GM18519 (cell line): Measurements from ENCODE around the gene PLXNB2.
"Not testable (repeated sequence)": the region's sequence is repeated elsewhere in the genome, so short reads cannot be mapped to it uniquely, and the experiment has no call there.

Experiments used
- ATAC-seq: cut with Tn5 transposase; IDR thresholded peaks from one replicate; pipeline ENCODE4 v1.9.1; 2021; ENCODE audit warnings: mild to moderate bottlenecking, moderate library complexity; ENCODE audit not compliant: unreplicated experiment, low FRiP score

The PLXNB2 gene

GRCh38 chr22:50306753-50307749 lies at the start of gene PLXNB2:
Gene PLXNB2, minus strand, starts transcription at chr22:50307646. Its CDS starts 17,062 bp downstream, at chr22:50290584.
- ATAC-seq, result no peak

- no peak for ATAC-seq
Measured at GRCh38 chr22:50357222-50357621, 49.8 kb upstream of the PLXNB2 start.

GRCh38 chr22:50356186-50356585 lies 48.7 kb upstream of the PLXNB2 start:
- no peak for ATAC-seq

GRCh38 chr22:50348058-50348457 lies 40.6 kb upstream of the PLXNB2 start:
- ATAC-seq, result no peak

- no peak for ATAC-seq
Measured at GRCh38 chr22:50347157-50347556, 39.7 kb upstream of the PLXNB2 start.

GRCh38 chr22:50346470-50346869 lies 39.0 kb upstream of the PLXNB2 start:
- ATAC-seq, result no peak

GRCh38 chr22:50343541-50343935 lies 36.1 kb upstream of the PLXNB2 start:
- ATAC-seq, result no peak

GRCh38 chr22:50342651-50343540 lies 35.5 kb upstream of the PLXNB2 start, which contains the start of gene PPP6R2:
Gene PPP6R2, plus strand, starts transcription at chr22:50343327. Its CDS starts 50,582 bp downstream, at chr22:50393909.
- ATAC-seq, result no peak

- no peak for ATAC-seq
Measured at GRCh38 chr22:50341977-50342650, 34.7 kb upstream of the PLXNB2 start.

- no peak for ATAC-seq
Measured at GRCh38 chr22:50339945-50340879, 32.8 kb upstream of the PLXNB2 start.

- no peak for ATAC-seq
Measured at GRCh38 chr22:50338860-50339462, 31.5 kb upstream of the PLXNB2 start.

GRCh38 chr22:50338042-50338573 lies 30.7 kb upstream of the PLXNB2 start:
- no peak for ATAC-seq

GRCh38 chr22:50337262-50338041 lies 30.0 kb upstream of the PLXNB2 start:
- ATAC-seq, result no peak

- ATAC-seq, result not testable (repeated sequence)
Measured at GRCh38 chr22:50334433-50334832, 27.0 kb upstream of the PLXNB2 start.

- ATAC-seq, result no peak
Measured at GRCh38 chr22:50329236-50329635, 21.8 kb upstream of the PLXNB2 start.

GRCh38 chr22:50327711-50328019 lies 20.2 kb upstream of the PLXNB2 start:
- no peak for ATAC-seq

GRCh38 chr22:50326956-50327710 lies 19.7 kb upstream of the PLXNB2 start, which contains the start of gene DENND6B:
Gene DENND6B, minus strand, starts transcription at chr22:50327012. Its CDS starts 24 bp downstream, at chr22:50326988.
- ATAC-seq, result peak; percentile 46
